LoVo (cell line): ENCODE data around the gene GSTT4.
"Not testable (repeated sequence)": the region's sequence is repeated elsewhere in the genome, so short reads cannot be mapped to it uniquely, and the experiment has no call there.

Source experiments
- DNase-seq: peaks from one replicate; pipeline ENCODE4 v3.0.0-alpha.2; 2016; ENCODE audit warnings: low spot score

The GSTT4 gene

DNA sequence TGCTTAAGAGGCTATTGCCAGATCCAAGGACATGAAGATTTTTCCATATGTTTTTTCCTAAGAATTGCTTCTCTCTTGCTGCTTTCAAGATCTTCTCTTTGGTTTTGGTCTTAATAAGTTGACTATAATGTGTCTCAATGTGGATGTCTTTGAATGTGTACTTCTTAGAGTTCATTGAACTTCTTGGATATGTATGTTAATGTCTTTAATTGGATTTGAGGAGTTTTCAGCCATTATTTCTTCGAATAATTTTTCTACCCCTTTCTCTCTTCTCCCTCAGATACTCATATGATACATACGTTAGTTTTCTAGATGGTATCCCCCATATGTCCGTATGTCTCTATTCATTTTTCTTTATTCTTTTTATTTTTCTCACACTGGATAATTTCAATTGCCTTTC, 19.1 kb upstream of the GSTT4 start:
- DNase-seq = no peak

DNA sequence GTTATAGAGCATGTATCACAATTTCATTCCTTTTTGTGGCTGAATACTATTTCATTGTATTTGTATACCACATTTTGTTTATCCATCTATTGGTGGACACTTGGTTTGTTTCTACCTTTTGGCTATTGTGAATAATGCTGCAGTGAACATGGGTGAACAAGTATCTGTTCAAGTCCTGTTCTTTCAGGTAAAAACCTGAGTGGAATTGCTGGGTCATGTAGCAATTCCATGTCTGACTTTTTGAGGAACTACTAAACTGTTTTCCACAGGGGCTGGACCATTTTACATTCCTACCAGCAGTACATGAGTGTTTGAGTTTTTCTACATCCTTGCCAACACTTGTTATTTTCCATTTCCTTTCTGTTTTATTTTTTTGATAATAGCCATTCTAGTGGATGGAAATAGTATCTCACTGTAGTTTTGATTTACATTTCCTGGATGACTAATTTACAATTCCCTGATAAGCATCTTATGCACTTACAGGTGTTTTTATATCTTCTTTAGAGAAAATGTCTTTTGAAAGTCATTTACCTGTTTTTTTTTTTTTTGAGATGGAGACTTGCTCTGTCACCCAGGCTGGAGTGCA, 18.0 kb upstream of the GSTT4 start:
- peak; percentile 9 for DNase-seq

DNA sequence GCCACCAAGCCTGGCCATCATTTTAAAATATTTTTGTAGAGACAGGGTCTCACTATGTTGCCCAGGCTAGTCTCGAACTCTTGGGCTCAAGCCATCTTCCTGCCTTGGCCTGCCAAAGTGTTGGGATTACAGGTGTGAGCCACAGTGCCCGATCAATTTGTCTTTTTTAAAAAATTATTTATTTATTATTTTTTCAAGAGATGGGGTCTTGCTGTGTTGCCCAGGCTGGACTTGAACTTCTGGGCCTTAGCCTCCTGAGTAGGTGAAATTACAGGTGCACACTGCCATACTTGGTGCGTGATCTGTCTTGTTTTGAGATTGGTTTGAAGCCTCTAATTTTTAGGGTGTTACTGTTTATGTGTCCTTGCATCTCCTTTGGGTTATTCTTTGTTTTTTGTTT, 16.1 kb upstream of the GSTT4 start:
- no peak for DNase-seq

DNA sequence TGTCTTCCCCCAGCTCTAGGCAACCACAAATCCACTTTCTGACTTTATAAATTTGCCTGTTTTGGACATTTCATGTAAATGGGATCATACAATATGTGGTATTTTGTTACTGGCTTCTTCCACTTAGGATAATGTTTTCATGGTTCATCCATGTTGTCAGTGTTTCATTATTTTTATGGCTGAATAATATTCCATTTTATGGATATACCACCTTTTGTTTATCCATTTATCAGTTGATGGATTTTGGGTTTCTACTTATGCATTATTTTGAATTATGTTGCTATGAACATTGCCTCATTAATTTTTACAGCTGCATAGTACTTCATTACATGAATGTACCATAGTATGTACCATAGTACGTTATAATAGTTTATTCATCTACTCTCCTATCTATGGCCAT, 10.9 kb upstream of the GSTT4 start:
- no peak for DNase-seq

DNA sequence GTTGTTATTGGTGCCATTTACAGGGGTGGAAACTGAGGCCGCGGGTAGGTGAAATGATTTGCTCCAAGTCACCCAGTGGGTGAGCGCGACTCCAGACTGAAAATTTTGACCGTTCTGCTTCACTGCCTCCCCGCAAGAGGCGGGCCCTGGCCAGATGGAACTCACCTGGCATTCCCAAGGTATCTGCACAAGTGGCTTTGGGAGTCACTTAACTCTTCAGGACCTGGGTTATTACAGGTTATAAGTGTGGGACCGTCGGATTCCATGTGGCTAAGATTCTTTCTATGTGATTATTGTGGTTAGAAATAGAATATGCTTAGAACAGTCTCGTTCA, 6.4 kb upstream of the GSTT4 start:
- no peak for DNase-seq

DNA sequence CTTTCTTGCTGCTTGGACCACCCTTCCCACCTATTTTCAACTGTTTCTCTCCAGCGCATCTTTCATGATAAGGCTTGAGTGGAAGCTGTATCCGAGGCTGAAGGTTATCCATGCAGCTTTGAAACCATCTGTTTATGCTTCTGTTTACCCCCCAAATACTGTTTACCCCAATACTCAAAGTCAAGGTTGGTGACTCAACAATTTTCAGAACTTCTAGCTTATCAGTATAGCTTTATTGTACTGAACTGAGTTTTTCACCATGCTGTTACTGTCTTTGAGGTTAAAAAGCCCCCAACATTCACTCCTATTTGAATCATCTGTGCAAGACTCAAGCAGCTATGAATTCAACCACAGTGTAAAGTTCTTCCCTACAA, 4.8 kb upstream of the GSTT4 start:
- no peak for DNase-seq

DNA sequence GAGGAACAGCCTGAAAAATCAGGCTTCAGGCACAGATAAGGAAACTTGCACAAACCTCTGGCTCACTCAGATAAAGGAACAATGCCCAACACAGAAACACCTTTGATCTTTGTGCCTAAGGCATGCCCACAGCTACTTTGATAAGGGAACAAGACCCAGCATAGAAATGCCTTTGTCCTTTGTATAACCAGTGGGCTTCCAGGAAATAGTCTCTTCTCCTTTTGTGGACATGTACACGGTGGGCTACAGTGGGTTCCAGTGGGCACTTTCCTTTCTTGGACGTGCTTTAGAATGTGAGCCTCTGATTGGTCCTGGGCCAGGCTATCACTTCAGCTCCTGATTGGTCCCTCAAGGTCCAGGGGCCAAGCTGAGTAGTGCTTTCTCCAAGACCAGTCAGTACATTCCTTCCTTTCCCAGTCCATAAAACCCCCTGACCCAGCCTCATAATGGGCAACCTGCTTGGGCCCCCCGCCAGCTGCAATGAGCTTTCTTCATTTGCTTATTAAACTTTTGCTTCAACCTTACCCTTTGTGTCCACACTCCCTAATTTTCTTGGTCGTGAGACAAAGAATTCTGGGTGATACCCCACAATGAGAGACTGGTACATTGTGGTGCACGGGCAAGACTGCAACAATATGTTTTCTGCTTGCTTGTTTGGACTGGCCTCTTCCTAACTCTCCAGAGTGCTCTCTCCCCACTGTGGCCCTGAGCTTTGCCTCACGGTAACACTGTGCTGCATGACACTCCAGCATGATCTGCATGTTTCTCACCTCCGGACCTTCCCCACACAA, 4.2 kb upstream of the GSTT4 start:
- no peak for DNase-seq

DNA sequence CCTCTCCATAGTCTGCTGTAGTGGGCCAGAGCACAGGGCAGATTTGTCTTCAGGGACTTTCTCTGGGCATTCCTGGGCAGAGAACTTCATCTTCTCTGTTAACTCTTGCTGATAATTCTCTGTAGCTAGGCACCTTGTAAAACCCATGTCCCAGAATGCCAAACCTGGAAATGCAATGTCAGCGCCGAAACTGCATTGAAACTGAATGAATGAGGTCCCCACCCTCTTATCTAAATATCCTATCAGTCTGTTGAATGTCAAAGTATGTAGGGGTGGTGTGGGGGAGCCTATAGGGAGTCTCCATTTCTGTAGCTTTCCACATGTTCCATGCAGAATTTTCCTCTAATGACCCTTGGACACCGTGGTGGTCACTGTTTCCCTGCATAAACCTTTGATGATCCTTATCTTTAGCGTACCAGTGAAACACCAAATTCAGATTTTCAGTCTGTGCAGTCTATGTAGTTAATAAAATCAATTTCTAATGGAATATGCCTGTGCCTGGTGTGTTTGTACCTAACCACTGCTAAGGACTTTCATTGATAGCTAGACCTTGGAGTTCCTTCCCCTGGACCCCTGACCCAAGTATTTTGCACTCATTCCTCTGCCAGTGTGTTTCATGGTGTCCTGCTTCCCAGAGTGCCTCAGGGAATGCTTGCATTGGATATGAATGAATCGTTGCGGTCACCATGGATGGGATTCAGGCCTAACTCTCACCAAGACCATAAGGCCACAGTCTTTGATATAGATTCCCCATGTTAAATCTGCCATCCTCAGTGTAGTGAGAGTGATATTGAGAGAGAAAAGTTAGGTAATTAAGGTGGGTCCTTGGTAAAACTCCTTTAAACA, 3.4 kb upstream of the GSTT4 start:
- no peak for DNase-seq

DNA sequence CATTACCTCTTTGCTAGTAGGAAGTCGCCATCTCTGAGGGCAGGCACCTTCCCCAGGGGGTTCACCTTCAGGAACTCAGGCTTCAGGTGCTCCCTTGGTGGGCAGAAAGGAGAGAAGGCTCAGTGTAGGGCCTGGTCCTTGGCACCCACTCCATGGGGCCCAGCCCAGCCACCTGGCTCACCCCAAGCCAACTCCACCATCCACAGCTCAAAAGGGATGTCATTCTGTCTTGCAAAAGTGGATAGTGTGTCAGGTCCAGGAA, 2.7 kb upstream of the GSTT4 start:
- no peak for DNase-seq

DNA sequence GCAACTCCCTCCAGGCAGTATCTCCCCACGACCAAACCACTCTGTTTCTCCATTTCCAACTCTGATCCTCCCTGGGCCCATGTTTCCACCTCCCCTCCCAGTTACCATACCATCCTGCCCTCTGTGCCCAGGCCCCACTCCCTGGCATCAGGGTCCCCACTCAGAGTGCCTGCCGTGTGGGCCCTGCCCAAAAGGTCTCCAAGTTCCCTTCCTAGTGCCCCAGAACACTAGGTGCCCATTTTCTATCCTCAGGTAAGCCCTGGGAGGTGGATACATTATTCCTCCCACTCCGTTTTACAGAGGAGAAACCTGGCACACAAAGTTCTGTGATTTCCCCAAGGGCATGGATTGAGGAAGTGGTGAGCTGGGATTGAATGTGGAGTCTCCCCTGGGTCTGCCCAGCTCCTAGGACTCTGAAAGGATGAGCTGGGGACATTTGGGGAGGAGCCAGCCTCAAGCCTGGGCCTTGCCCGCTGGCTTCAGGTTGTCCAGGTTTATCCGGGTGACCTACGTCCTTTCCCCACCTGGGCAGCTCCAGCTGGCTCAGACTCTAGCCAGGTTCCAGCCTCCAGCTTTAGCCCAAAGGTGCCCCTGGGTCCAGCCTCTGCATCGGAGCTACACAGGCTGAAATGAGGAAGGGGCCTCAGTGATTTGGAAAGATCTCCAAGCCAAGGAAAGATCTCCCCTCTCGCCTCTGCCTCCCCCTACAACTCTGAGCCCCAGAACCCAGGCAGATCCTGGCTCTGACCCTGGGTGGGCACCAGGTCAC, 2.2 kb upstream of the GSTT4 start:
- no peak for DNase-seq

DNA sequence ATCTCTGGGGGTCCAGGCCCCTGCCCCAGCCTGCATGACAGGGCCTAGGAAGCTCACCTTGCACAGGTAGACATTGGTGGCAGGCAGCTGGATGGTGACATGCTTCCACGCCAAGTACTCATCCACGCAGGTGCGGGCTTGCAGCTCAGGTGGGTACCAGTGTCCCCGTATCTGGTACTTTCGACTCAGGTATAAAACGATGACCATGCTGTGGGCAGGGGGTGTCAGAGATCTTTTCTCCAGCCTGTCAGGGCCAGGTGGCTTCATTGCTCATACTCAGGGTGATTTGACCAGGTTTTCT, 1.6 kb upstream of the GSTT4 start:
- no peak for DNase-seq

DNA sequence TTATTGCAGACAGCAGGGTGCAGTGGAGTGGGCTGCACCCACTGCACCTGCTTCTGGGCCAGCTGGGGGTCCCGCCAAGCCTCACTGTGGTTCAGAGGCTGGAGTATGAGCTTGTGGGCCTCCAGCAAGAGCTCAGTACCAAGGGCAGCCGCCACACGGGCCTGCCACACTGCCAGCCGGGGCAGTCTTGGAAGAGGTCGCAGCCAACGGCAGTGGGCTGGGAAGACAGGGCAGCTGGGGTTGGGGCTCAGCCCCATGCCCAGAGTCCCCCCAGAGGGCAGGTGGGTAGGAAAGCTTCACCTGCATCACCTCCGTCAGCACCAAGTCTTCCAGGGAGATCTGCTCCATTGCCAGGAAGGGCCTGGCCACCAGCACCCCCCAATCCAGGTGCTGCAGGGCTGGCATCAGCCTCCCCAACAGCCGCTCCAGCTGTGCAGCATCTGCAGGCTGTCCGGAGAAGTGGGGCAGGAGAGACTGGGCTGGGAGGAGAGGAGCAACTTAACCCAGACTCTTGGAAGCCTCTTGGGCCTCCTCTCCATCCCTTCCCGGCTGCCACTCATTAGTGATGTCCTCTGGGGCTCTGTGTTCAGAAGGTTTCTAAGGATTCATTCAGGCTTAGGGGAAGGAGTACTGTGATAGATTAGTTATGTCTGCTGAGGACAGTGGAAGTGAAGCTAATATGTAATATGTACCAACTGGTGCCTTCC, 1.1 kb upstream of the GSTT4 start:
- no peak for DNase-seq

DNA sequence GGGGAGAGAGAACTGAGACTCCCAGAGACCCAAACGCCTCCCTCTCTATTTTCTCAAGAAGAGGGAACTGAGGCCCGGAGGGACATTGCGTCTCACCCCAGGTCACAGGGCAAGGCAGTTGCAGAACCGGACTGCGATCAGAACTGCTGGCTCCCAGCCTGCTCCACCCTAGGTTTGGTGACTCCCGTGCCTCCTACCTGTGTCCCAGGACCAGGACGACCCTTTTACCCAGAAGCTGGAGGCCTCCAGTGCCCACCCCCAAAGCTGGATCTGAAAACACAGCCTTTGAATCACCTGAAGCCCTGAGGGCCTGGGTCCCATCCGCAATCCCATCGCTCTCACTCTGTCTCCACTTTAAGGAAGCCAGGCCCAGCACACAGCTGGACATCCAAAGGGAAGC, 1.4 kb downstream of the GSTT4 start:
- DNase-seq = no peak

DNA sequence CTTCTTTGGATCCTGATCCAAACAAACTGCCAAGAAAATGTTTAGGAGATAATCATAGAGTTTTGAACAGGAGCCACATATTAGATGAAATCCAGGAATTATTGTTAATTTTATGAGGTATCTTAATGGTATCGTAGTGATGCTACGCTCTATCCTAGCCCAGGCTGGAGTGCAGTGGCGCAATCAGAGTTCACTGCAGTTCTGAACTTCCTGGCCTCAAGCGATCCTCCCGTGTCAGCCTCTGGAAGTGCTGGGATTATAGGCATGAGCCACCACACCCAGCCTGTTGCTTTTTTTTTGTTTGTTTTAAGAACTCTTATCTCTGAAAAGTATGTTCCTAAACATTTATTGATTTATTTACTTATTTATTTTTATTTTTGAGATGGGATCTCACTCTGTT, 2.4 kb downstream of the GSTT4 start:
- DNase-seq = no peak

DNA sequence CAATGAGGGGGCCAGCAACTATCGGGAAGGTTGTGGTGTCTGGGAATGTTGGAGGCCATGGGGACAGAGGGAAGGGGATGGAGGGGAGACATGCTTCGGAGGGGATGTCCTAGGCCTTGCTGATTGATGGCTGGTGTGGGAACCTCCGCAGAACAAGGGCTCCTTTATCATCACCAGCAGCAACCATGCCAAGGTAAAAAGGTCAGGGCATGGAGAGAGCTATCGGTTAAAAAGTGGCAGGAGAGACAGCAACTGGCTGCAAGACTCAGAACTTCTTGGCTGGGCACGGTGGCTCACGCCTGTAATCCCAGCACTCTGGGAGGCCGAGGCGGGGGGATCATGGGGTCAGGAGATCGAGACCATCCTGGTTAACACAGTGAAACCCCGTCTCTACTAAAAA, 3.0 kb downstream of the GSTT4 start:
- DNase-seq = no peak

DNA sequence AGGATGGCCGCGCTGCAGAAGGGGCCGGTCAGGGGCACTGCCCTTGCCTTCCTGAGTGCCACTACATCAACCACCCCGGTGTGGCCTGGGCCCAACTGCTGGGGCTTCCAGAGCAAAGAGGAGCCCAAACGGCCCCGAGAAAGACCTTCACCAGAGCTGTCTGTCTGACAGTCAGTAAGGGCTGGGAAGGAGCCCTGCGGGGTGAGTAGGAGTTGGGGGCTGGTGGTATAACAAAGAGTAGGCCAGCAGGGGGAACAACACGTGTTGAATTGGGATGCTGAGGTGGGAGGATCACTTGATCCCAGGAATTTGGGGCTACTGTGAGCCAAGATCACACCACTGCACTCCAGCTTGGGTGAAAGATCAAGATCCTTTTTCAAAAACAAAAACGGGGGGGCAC, 3.9 kb downstream of the GSTT4 start:
- no peak for DNase-seq

DNA sequence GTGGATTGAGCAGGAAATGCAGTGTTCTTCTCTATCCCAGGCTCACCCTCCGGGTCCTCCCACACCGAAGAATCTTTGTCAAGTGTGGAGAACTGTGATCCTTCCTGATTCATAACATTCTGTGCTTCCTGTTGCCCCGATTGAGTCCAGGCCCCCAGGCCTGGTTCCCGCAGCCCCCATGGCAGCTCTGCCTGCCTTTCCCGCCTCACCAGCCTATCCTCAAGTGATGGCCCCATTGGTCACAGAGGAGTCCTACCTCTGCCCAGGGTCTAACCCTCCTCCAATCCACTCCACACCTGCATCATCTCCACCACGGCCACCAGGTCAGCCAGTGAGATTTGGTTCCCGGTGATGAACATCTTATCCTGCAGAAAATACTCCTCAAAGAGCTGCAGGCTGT, 5.5 kb downstream of the GSTT4 start:
- not testable (repeated sequence) for DNase-seq

DNA sequence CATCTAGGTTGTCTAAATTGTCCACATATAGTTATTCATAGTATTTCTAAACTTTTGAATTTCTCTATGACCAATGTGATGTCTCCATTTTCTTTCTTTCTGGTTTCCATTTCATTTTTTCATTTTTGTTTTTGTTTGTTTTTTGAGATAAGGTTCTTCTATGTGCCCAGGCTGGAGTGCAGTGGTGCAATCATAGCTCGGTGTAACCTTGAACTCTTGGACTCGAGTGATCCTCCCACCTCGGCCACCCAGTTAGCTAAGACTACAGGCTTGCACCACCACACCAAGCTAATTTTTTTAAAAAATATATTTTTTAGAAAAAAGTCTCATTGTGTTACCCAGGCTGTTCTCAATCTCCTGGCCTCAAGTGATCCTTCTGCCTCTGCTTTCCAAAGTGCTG, 8.2 kb downstream of the GSTT4 start:
- no peak for DNase-seq

DNA sequence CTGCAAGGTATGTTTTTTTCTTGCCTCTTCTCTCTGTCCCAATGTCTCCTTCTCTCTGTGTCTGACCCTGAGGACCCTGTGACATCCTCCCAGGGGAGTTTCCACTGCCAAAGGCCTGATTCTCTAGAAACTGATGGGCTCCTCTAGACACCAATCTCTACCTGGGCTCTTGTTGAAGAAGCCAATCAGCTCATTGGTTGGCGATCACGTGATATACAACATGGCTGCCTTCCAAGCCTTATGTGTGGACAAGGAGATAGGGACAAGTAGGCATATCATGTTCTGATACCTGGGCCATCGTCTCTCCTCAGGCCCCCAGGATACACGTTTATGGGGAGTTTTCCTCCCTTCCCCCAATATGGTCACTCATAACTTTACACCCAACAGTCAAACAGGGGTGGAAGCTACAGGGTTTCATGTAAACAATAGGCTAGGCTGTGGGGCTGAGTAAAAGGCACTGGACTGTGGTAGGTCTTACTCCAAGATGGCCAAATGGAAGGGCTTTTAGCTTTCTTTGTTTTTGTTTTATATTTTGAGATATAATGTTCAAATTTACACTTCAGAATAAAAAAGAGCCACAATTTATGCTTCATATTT, 11.6 kb downstream of the GSTT4 start:
- not testable (repeated sequence) for DNase-seq

DNA sequence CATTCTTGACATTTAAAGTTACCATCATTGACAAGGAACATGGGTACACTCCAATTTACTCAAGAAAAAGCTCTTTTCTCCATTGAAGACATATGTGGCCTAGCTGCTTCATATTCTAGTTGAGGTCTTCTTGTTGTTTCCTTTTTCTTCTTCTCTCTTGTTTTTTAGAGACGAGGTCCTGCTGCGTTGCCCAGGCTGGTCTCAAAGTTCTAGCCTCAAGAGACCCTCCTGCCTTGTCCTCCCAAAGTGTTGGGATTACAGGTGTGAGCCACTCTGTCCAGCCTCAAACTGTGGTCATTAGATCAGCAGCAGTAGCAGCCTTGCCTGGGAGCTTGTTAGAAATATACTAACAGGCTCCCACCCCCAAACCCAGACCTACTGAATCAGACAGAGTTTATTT, 12.2 kb downstream of the GSTT4 start:
- not testable (repeated sequence) for DNase-seq

DNA sequence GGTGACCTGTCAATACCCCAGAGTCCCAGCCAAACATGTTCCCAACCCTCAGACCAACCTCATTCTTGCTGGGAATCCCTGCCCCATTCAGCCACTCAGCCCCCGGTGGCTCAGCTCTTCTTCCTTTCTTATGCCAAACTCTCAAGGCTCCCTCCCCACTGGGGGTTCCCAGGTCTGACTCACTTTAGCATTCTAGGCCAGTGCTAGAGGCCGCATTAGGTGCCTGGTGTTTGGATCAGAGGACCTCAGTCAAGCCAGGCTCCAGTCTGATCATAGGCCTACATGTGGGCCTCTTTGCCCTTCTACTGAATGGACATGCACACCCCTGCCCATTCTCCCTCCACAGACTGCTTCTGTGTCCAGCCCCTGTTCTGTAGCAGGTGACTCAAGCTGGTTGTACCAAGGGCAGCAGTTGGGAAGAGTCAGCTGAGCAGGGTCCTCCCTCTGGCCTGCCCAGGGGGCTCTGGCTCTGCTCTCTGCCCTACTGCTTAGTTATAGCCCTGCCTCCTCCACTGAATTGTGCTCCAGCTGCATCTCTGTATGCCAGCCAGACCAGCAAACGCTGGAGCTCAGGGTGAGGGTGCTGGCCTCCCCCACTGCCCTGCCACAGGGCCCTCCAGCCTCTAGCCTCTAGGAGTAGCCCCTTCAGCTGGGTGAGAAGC, 15.5 kb downstream of the GSTT4 start:
- DNase-seq = not testable (repeated sequence)
